A673 (cell line): ENCODE data around the gene KCNJ4. TPM values are rescaled to one million over a fixed set of nuclear protein-coding genes. Genes with fewer than 3 reads are reported as not detected.
"Not testable (repeated sequence)": the region's sequence is repeated elsewhere in the genome, so short reads cannot be mapped to it uniquely, and the experiment has no call there.

Experiments
- BruUV-seq: library from RNA; stranded (reverse); fragments of 400-500 nt; replicated peaks from 2 replicates; lab custom pipeline; 2021; lab: Mats Ljungman, UMichigan
- CTCF ChIA-PET: fragments of 300-600 bp; sonication (Branson Sonifier 250); formaldehyde crosslinking; loops from one replicate; lab custom pipeline; 2022; ENCODE audit warnings: antibody characterized with exemption; lab: Charles Lee
- POLR2A ChIA-PET: fragments of 300-600 bp; sonication (Branson Sonifier 250); formaldehyde crosslinking; loops from one replicate; lab custom pipeline; 2022; ENCODE audit warnings: antibody characterized with exemption; ENCODE audit not compliant: low non-redundant PET; lab: Charles Lee
- DNase-seq: peaks from one replicate; pipeline ENCODE4 v3.0.0-alpha.2; 2015; ENCODE audit warnings: low spot score
- H3K27ac ChIP-seq: fragments of 200-600 bp; sonication (generic); 2 replicates; pipeline ENCODE4 v1.5.1; 2016; ENCODE audit warnings: mixed run types, low read depth, mild to moderate bottlenecking, mixed read lengths, antibody characterized with exemption, low read length; ENCODE audit not compliant: poor library complexity, severe bottlenecking
- H3K27me3 ChIP-seq: fragments of 200-600 bp; sonication (generic); replicated peaks from 2 replicates; pipeline ENCODE4 v1.6.1; 2017; ENCODE audit warnings: mixed run types, low read depth, mild to moderate bottlenecking, mixed read lengths, antibody characterized with exemption, low read length; ENCODE audit not compliant: insufficient read depth, poor library complexity
- H3K36me3 ChIP-seq: fragments of 200-600 bp; sonication (generic); 2 replicates; pipeline ENCODE4 v1.6.1; 2016; ENCODE audit warnings: mixed run types, mild to moderate bottlenecking, mixed read lengths, antibody characterized with exemption, low read length; ENCODE audit not compliant: insufficient read depth, poor library complexity, severe bottlenecking
- H3K4me1 ChIP-seq: fragments of 200-600 bp; sonication (generic); 2 replicates; pipeline ENCODE4 v1.6.1; 2017; ENCODE audit warnings: mixed run types, mild to moderate bottlenecking, mixed read lengths, antibody characterized with exemption, low read length; ENCODE audit not compliant: insufficient read depth, poor library complexity, severe bottlenecking
- H3K4me3 ChIP-seq: fragments of 200-600 bp; sonication (generic); 2 replicates; pipeline ENCODE4 v1.5.1; 2016; ENCODE audit warnings: low read depth, mixed run types, mild to moderate bottlenecking, mixed read lengths, low read length; ENCODE audit not compliant: poor library complexity, severe bottlenecking
- H3K9me3 ChIP-seq: fragments of 200-600 bp; sonication (generic); 2 replicates; pipeline ENCODE4 v1.6.1; 2016; ENCODE audit warnings: mixed run types, low read depth, mild to moderate bottlenecking, mixed read lengths, antibody characterized with exemption, low read length; ENCODE audit not compliant: poor library complexity, severe bottlenecking
- CTCF ChIP-seq: fragments of 300-800, 200-600 bp; sonication (generic); conservative IDR thresholded peaks from 2 replicates; pipeline ENCODE4 v1.5.1; 2017; ENCODE audit warnings: low read depth, mild to moderate bottlenecking, antibody characterized with exemption, low read length, moderate library complexity, mixed read lengths
- EZH2 ChIP-seq: fragments of 200-600 bp; sonication (generic); IDR thresholded peaks from 2 replicates; pipeline ENCODE4 v1.6.1; 2017; ENCODE audit warnings: borderline replicate concordance, low read depth, mild to moderate bottlenecking, mixed read lengths, antibody characterized with exemption, low read length; ENCODE audit not compliant: poor library complexity, severe bottlenecking
- intact Hi-C: fragments of 100-400 bp; cut with micrococcal nuclease; formaldehyde crosslinking; loops from one replicate; pipeline ENCODE4 v1.10.0; 2022; ENCODE audit not compliant: unreplicated experiment
- total RNA-seq: library from RNA; stranded (reverse); gene quantifications from 2 replicates; pipeline ENCODE4 v1.2.3, GENCODE V29; 2021

The KCNJ4 gene
- total RNA-seq, 1 experiment from 2014 or later, result 1.0 TPM

GRCh38 chr22:38388506-38389427 is 66.2 kb downstream of the KCNJ4 start:
- H3K27me3 ChIP-seq, H3K36me3 ChIP-seq, POLR2A ChIA-PET, BruUV-seq, intact Hi-C loops, H3K27ac ChIP-seq, DNase-seq, H3K9me3 ChIP-seq, H3K4me3 ChIP-seq, CTCF ChIA-PET: not testable (repeated sequence)
- H3K4me1 ChIP-seq, result peaks cover 11% of the 10 kb centered on the region

GRCh38 chr22:38386918-38387317 is 68.1 kb downstream of the KCNJ4 start:
- H3K27ac ChIP-seq, H3K4me3 ChIP-seq, H3K4me1 ChIP-seq, CTCF ChIA-PET, H3K9me3 ChIP-seq, intact Hi-C loops, POLR2A ChIA-PET, H3K36me3 ChIP-seq, BruUV-seq, H3K27me3 ChIP-seq, DNase-seq: not testable (repeated sequence)

GRCh38 chr22:38383417-38383816 is 71.6 kb downstream of the KCNJ4 start:
- Histone ChIP-seq H3K27ac (no peak overlapping the region), H3K4me3 (no peak overlapping the region), H3K27me3 (no peaks in the 10 kb centered on the region), H3K36me3 (no peaks in the 10 kb centered on the region), H3K4me1 (peaks cover 4% of the 10 kb centered on the region), H3K9me3 (no peaks in the 10 kb centered on the region)
- ChIA-PET CTCF (no interaction called here), POLR2A (no interaction called here)
- DNase-seq, result no peak
- no peak for TF ChIP-seq CTCF
- TF ChIP-seq EZH2, result no peak
- intact Hi-C loops, result no loop called here
- BruUV-seq, result no TSS peak

- DNase-seq, BruUV-seq, intact Hi-C loops, CTCF ChIA-PET, H3K9me3 ChIP-seq, H3K4me1 ChIP-seq, H3K36me3 ChIP-seq, POLR2A ChIA-PET, H3K27me3 ChIP-seq, H3K27ac ChIP-seq, H3K4me3 ChIP-seq: not testable (repeated sequence)
Observed at GRCh38 chr22:38381371-38381770, 73.6 kb downstream of the KCNJ4 start.

Other genes starting within 250 kb of the KCNJ4 start
- 45.6 and 50.9 TPM in 2 replicates for gene TMEM184B, start 182.2 kb downstream of the KCNJ4 start, total RNA-seq
- 196 and 200 TPM in 2 replicates for gene CSNK1E, start 137.8 kb downstream of the KCNJ4 start, total RNA-seq
- gene KDELR3, start 12.9 kb upstream of the KCNJ4 start, total RNA-seq, result 4.0 and 6.5 TPM in 2 replicates
- gene DDX17, start 51.1 kb upstream of the KCNJ4 start, total RNA-seq, result 343 and 350 TPM in 2 replicates
- 1.7 and 2.3 TPM in 2 replicates for gene DMC1, start 115.0 kb upstream of the KCNJ4 start, total RNA-seq
- 3.8 and 5.3 TPM in 2 replicates for gene FAM227A, start 201.2 kb upstream of the KCNJ4 start, total RNA-seq
- gene CBY1, start 201.4 kb upstream of the KCNJ4 start, total RNA-seq, result 22.1 and 28.5 TPM in 2 replicates
- 143 and 152 TPM in 2 replicates for gene TOMM22, start 226.8 kb upstream of the KCNJ4 start, total RNA-seq
- gene JOSD1, start 245.7 kb upstream of the KCNJ4 start, total RNA-seq, result 53.1 and 54.2 TPM in 2 replicates